Effector memory CD4-positive, alpha-beta T cell (primary cell): ENCODE measurements around the gene CDH4.

Experiments used
- DNase-seq, 3 donors: peaks; one replicate each; pipeline ENCODE4 v3.0.0-alpha.2; 2020
- H3K27ac ChIP-seq: 2 replicates; pipeline ENCODE4 v1.7.0; 2013; ENCODE audit warnings: mild to moderate bottlenecking, low read length, moderate library complexity; ENCODE audit not compliant: insufficient read depth, poor library complexity, severe bottlenecking
- H3K27me3 ChIP-seq: replicated peaks from 2 replicates; pipeline ENCODE4 v1.7.0; 2013; ENCODE audit warnings: mild to moderate bottlenecking, low read length; ENCODE audit not compliant: insufficient read depth, control insufficient read depth, poor library complexity, severe bottlenecking
- H3K36me3 ChIP-seq: 2 replicates; pipeline ENCODE4 v1.7.0; 2013; ENCODE audit warnings: mild to moderate bottlenecking, low read length, moderate library complexity; ENCODE audit not compliant: control insufficient read depth, insufficient read depth
- H3K4me1 ChIP-seq: 2 replicates; pipeline ENCODE4 v1.7.0; 2013; ENCODE audit warnings: low read length, mild to moderate bottlenecking; ENCODE audit not compliant: control insufficient read depth, insufficient read depth, poor library complexity, severe bottlenecking
- H3K4me3 ChIP-seq: 2 replicates; pipeline ENCODE4 v1.7.0; 2013; ENCODE audit warnings: low read length, low read depth, mild to moderate bottlenecking; ENCODE audit not compliant: insufficient read depth, poor library complexity, severe bottlenecking
- H3K9me3 ChIP-seq: 2 replicates; pipeline ENCODE4 v1.7.0; 2013; ENCODE audit warnings: mild to moderate bottlenecking, low read length, moderate library complexity; ENCODE audit not compliant: control insufficient read depth

Gene CDH4

GRCh38 chr20:61904456-61904855 lies 652.4 kb downstream of the CDH4 start:
- H3K4me3 ChIP-seq, result no peak overlapping the region
- H3K4me1 ChIP-seq, result no peaks in the 10 kb centered on the region
- no peaks in the 10 kb centered on the region for H3K9me3 ChIP-seq
- DNase-seq, result no peak
- no peaks in the 10 kb centered on the region for H3K36me3 ChIP-seq
- no peak overlapping the region for H3K27ac ChIP-seq
- no peaks in the 10 kb centered on the region for H3K27me3 ChIP-seq

- Histone ChIP-seq H3K27me3 (no peaks in the 10 kb centered on the region), H3K9me3 (no peaks in the 10 kb centered on the region), H3K27ac (no peak overlapping the region), H3K4me1 (no peaks in the 10 kb centered on the region), H3K4me3 (no peak overlapping the region), H3K36me3 (no peaks in the 10 kb centered on the region)
- no peak for DNase-seq
Observed at GRCh38 chr20:61905781-61906523, 653.9 kb downstream of the CDH4 start.

- Histone ChIP-seq H3K27ac (no peak overlapping the region), H3K36me3 (no peaks in the 10 kb centered on the region), H3K4me1 (no peaks in the 10 kb centered on the region), H3K4me3 (no peak overlapping the region), H3K27me3 (no peaks in the 10 kb centered on the region), H3K9me3 (no peaks in the 10 kb centered on the region)
- no peak for DNase-seq
Observed at GRCh38 chr20:61907081-61907891, 655.2 kb downstream of the CDH4 start.

GRCh38 chr20:61908057-61909026 lies 656.3 kb downstream of the CDH4 start:
- Histone ChIP-seq H3K36me3 (no peaks in the 10 kb centered on the region), H3K4me3 (no peak overlapping the region), H3K4me1 (no peaks in the 10 kb centered on the region), H3K27me3 (no peaks in the 10 kb centered on the region), H3K9me3 (no peaks in the 10 kb centered on the region), H3K27ac (no peak overlapping the region)
- DNase-seq, result no peak

GRCh38 chr20:61909028-61909427 lies 657.0 kb downstream of the CDH4 start:
- no peaks in the 10 kb centered on the region for H3K9me3 ChIP-seq

GRCh38 chr20:61909821-61910220 lies 657.8 kb downstream of the CDH4 start:
- Histone ChIP-seq H3K4me1 (no peaks in the 10 kb centered on the region), H3K27ac (no peak overlapping the region), H3K27me3 (no peaks in the 10 kb centered on the region), H3K9me3 (no peaks in the 10 kb centered on the region), H3K36me3 (no peaks in the 10 kb centered on the region), H3K4me3 (no peak overlapping the region)
- DNase-seq, result no peak

More at GRCh38 chr20:61909028-61909427, 657.0 kb downstream of the CDH4 start:
- Histone ChIP-seq H3K36me3 (no peaks in the 10 kb centered on the region), H3K4me3 (no peak overlapping the region), H3K27me3 (no peaks in the 10 kb centered on the region), H3K4me1 (no peaks in the 10 kb centered on the region), H3K27ac (no peak overlapping the region)
- DNase-seq, result no peak

- H3K4me3 ChIP-seq, result no peak overlapping the region
- H3K4me1 ChIP-seq, result no peaks in the 10 kb centered on the region
- no peak for DNase-seq
- H3K27me3 ChIP-seq, result no peaks in the 10 kb centered on the region
- H3K36me3 ChIP-seq, result no peaks in the 10 kb centered on the region
- H3K27ac ChIP-seq, result no peak overlapping the region
- no peaks in the 10 kb centered on the region for H3K9me3 ChIP-seq
Observed at GRCh38 chr20:61911824-61912223, 659.8 kb downstream of the CDH4 start.

GRCh38 chr20:61912665-61913422 lies 660.8 kb downstream of the CDH4 start:
- H3K9me3 ChIP-seq, result no peaks in the 10 kb centered on the region
- no peak overlapping the region for H3K4me3 ChIP-seq
- H3K27ac ChIP-seq, result no peak overlapping the region
- H3K4me1 ChIP-seq, result no peaks in the 10 kb centered on the region
- no peaks in the 10 kb centered on the region for H3K36me3 ChIP-seq
- DNase-seq, result no peak
- no peaks in the 10 kb centered on the region for H3K27me3 ChIP-seq

- H3K9me3 ChIP-seq, result no peaks in the 10 kb centered on the region
- no peak for DNase-seq
- H3K36me3 ChIP-seq, result no peaks in the 10 kb centered on the region
- no peaks in the 10 kb centered on the region for H3K27me3 ChIP-seq
- no peak overlapping the region for H3K4me3 ChIP-seq
- H3K4me1 ChIP-seq, result no peaks in the 10 kb centered on the region
- no peak overlapping the region for H3K27ac ChIP-seq
Observed at GRCh38 chr20:61913423-61914225, 661.6 kb downstream of the CDH4 start.
